HEK293T (cell line): ENCODE data around the gene FGF14.

Experiments used
- ARNT ChIP-seq: fragments of 450-650 bp; IDR thresholded peaks from 2 replicates; pipeline ENCODE4 v1.6.1; 2017; ENCODE audit warnings: mild to moderate bottlenecking
- FOXA1 ChIP-seq: fragments of 450-650 bp; IDR thresholded peaks from 2 replicates; pipeline ENCODE4 v1.6.1; 2016; ENCODE audit warnings: mild to moderate bottlenecking
- FOXK2 ChIP-seq: fragments of 450-650 bp; IDR thresholded peaks from 2 replicates; pipeline ENCODE4 v1.6.1; 2016; ENCODE audit warnings: mild to moderate bottlenecking
- FOXM1 ChIP-seq: fragments of 450-650 bp; IDR thresholded peaks from 2 replicates; pipeline ENCODE4 v1.6.1; 2017; ENCODE audit warnings: mild to moderate bottlenecking, borderline replicate concordance
- L3MBTL2 ChIP-seq: fragments of 450-650 bp; conservative IDR thresholded peaks from 2 replicates; pipeline ENCODE4 v1.6.1; 2016; ENCODE audit warnings: mild to moderate bottlenecking
- PKNOX1 ChIP-seq: fragments of 450-650 bp; IDR thresholded peaks from 2 replicates; pipeline ENCODE4 v1.6.1; 2016
- TARDBP ChIP-seq: fragments of 450-650 bp; IDR thresholded peaks from 2 replicates; pipeline ENCODE4 v1.6.1; 2016

GRCh38 chr13:101939370-101939769, 462.5 kb downstream of the FGF14 start:
- TF ChIP-seq L3MBTL2 (no peak), TARDBP (no peak), PKNOX1 (no peak), FOXK2 (no peak), FOXM1 (no peak), FOXA1 (no peak), ARNT (no peak)
